ENCODE results near the gene MLF2.

Gene MLF2

DNA sequence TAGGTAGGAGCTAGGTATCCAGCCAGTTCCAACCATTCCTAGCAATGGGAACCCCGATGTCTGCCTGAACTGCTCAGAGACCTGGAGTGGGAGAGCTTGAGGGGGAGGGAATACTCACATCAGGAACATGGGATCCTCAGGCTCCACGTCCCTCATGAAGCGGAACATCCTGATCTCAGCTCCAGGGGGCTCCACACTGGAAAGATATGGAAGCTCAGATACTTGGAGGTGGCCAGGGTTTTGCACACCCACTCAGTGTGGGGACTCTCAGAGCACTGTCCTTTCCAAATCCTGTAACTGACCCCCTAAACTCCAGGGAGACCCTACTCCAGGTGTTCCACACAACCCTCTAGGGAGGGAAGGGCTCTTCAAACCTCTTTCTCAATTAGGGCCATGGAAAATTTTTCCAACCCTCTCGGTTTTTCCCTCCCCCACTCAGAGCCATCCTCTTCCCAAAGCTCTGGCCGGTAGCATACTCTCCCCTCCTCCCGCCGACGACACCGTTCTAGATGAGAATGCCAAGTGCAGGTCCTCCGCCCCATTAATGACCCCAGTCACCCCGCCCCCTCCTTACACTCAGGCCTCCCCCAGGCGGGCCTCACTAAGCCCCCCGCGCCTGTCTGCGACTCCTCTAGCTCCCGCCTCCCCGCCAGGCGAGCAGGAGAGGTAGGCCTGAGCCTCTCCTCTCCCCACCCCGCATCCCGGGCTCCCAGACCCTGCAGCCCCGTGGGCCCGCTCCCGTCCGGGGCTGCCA lies 597 bp downstream of the MLF2 start:
- TF ChIP-seq FOXM1 (IDR thresholded peaks at IDR 0.05; ENCODE audit: borderline replicate concordance, low read depth): no peak
- no peak for TF ChIP-seq TEAD4 (IDR thresholded peaks at IDR 0.05)
- TF ChIP-seq, protein P1, sequence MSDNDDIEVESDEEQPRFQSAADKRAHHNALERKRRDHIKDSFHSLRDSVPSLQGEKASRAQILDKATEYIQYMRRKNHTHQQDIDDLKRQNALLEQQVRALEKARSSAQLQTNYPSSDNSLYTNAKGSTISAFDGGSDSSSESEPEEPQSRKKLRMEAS (IDR thresholded peaks at IDR 0.05): no peak

GRCh38 chr12:6751767-6752166 lies 1.2 kb downstream of the MLF2 start:
- TF ChIP-seq, protein P1 (IDR thresholded peaks at IDR 0.05): no peak
- TF ChIP-seq EP300 (IDR thresholded peaks at IDR 0.05; ENCODE audit: borderline replicate concordance) (no peak), TAF1 (IDR thresholded peaks at IDR 0.05; ENCODE audit: low read depth) (no peak), EGR1 (IDR thresholded peaks at IDR 0.05) (no peak), CEBPB (IDR thresholded peaks at IDR 0.05) (no peak), CREB1 (IDR thresholded peaks at IDR 0.05; ENCODE audit: low read depth) (no peak), ZBTB7A (IDR thresholded peaks at IDR 0.05; ENCODE audit: low read depth) (no peak), TCF12 (IDR thresholded peaks at IDR 0.05; ENCODE audit: low read depth) (no peak), REST (IDR thresholded peaks at IDR 0.05; ENCODE audit: low read depth) (no peak), RAD21 (IDR thresholded peaks at IDR 0.05; ENCODE audit: low read depth) (no peak), TEAD4 (IDR thresholded peaks at IDR 0.05) (no peak)

DNA sequence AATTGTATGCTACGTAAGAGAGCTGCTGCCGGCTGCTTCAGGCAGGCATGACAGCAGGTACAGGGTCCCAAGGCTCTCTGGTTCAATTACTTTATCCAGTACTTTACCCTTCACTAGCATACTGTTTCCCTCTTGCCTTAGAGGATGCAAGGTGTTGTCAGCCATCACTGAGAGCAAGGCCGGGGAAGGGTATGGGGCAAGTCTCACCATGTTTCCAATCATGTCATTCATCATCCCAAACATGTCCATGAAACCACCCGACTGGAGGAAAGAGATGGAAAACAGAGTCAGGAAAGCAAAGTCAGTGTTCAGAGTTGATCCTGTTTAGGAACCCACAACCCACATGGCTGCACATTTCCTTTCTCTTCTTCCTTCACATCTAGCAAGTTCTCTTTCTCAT lies 2.4 kb downstream of the MLF2 start:
- TF ChIP-seq TCF12 (IDR thresholded peaks at IDR 0.05; ENCODE audit: low read depth) (no peak), CREB1 (IDR thresholded peaks at IDR 0.05; ENCODE audit: low read depth) (no peak), CEBPB (IDR thresholded peaks at IDR 0.05) (no peak), TAF1 (IDR thresholded peaks at IDR 0.05; ENCODE audit: low read depth) (no peak), FOXM1 (IDR thresholded peaks at IDR 0.05; ENCODE audit: borderline replicate concordance, low read depth) (no peak), EGR1 (IDR thresholded peaks at IDR 0.05) (no peak), REST (IDR thresholded peaks at IDR 0.05; ENCODE audit: low read depth) (no peak), RAD21 (IDR thresholded peaks at IDR 0.05; ENCODE audit: low read depth) (no peak), TEAD4 (IDR thresholded peaks at IDR 0.05) (no peak), NFIC (IDR thresholded peaks at IDR 0.05) (no peak), YY1 (IDR thresholded peaks at IDR 0.05; ENCODE audit: low read depth) (no peak), ZBTB7A (IDR thresholded peaks at IDR 0.05; ENCODE audit: low read depth) (no peak), EP300 (IDR thresholded peaks at IDR 0.05; ENCODE audit: borderline replicate concordance) (no peak)
- TF ChIP-seq, protein P2, sequence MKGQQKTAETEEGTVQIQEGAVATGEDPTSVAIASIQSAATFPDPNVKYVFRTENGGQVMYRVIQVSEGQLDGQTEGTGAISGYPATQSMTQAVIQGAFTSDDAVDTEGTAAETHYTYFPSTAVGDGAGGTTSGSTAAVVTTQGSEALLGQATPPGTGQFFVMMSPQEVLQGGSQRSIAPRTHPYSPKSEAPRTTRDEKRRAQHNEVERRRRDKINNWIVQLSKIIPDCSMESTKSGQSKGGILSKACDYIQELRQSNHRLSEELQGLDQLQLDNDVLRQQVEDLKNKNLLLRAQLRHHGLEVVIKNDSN (IDR thresholded peaks at IDR 0.05): no peak
- TF ChIP-seq, protein P1 (IDR thresholded peaks at IDR 0.05): no peak

DNA sequence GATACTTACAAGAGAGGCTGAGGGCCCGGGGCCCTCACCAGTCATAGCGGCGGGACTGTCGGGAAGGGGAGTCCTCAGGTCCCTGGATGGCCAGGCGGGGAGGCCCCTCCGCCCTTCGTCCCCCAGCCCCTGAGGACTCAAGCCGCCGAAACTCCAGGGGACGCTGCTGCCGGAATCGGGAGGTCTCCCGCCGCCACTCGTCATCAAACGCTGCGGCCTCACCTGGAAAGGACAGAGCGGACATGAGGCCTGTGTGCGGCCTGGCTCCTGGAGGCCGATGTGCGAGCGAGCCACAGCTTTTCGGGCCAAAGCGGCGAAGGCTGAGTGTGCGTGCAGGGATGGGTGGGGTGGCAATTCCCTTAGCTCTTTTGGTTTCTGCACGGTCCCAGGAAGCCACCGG lies 4.2 kb downstream of the MLF2 start:
- TF ChIP-seq, protein P1 (IDR thresholded peaks at IDR 0.05): no peak
- TF ChIP-seq RAD21 (IDR thresholded peaks at IDR 0.05; ENCODE audit: low read depth): no peak
- TF ChIP-seq CREB1 (IDR thresholded peaks at IDR 0.05; ENCODE audit: low read depth): no peak
- TF ChIP-seq EP300 (IDR thresholded peaks at IDR 0.05; ENCODE audit: borderline replicate concordance): no peak
- TF ChIP-seq EGR1 (IDR thresholded peaks at IDR 0.05): no peak
- no peak for TF ChIP-seq NFIC (IDR thresholded peaks at IDR 0.05)
- TF ChIP-seq, protein P2 (IDR thresholded peaks at IDR 0.05): no peak
- TF ChIP-seq TEAD4 (IDR thresholded peaks at IDR 0.05): no peak
- no peak for TF ChIP-seq REST (IDR thresholded peaks at IDR 0.05; ENCODE audit: low read depth)
- TF ChIP-seq ZBTB7A (IDR thresholded peaks at IDR 0.05; ENCODE audit: low read depth): no peak
- no peak for TF ChIP-seq FOXM1 (IDR thresholded peaks at IDR 0.05; ENCODE audit: borderline replicate concordance, low read depth)
- no peak for TF ChIP-seq TCF12 (IDR thresholded peaks at IDR 0.05; ENCODE audit: low read depth)
- TF ChIP-seq TAF1 (IDR thresholded peaks at IDR 0.05; ENCODE audit: low read depth): no peak
- TF ChIP-seq CEBPB (IDR thresholded peaks at IDR 0.05): no peak
- TF ChIP-seq YY1 (IDR thresholded peaks at IDR 0.05; ENCODE audit: low read depth): no peak
